RCC 7860 (cell line): ENCODE measurements around the gene HSH2D.
"Not testable (repeated sequence)": the region's sequence is repeated elsewhere in the genome, so short reads cannot be mapped to it uniquely, and the experiment has no call there.

Source experiments
- DNase-seq: peaks from one replicate; pipeline ENCODE4 v3.0.0-alpha.2; 2015; ENCODE audit warnings: low spot score
- FAIRE-seq: peaks from 2 replicates; lab custom pipeline; 2012; peaks lifted over from hg19 to GRCh38; lab: Jason Lieb, UNC

HSH2D gene

GRCh38 chr19:16143399-16144215, at the start of gene HSH2D:
Gene HSH2D, plus strand, starts transcription at chr19:16143685. Its CDS starts 5,066 bp downstream, at chr19:16148751.
- FAIRE-seq, result no peak

GRCh38 chr19:16094360-16095070, 49.0 kb upstream of the HSH2D start:
- DNase-seq, result no peak

More at GRCh38 chr19:16143399-16144215, at the start of gene HSH2D:
- no peak for DNase-seq

GRCh38 chr19:16095071-16095571, 48.4 kb upstream of the HSH2D start:
- DNase-seq (no peak), FAIRE-seq (no peak)

More at GRCh38 chr19:16094360-16095070, 49.0 kb upstream of the HSH2D start:
- no peak for FAIRE-seq

GRCh38 chr19:16096280-16096855, 47.1 kb upstream of the HSH2D start:
- no peak for DNase-seq
- FAIRE-seq, result no peak

- FAIRE-seq, result no peak
- DNase-seq, result no peak
Measured at GRCh38 chr19:16098416-16098768, 45.1 kb upstream of the HSH2D start.

- no peak for FAIRE-seq
Measured at GRCh38 chr19:16098821-16099220, 44.7 kb upstream of the HSH2D start.

GRCh38 chr19:16099314-16099965, 44.0 kb upstream of the HSH2D start:
- DNase-seq, FAIRE-seq: not testable (repeated sequence)

More at GRCh38 chr19:16098821-16099220, 44.7 kb upstream of the HSH2D start:
- DNase-seq, result no peak

GRCh38 chr19:16100524-16100923, 43.0 kb upstream of the HSH2D start:
- FAIRE-seq, result no peak
- no peak for DNase-seq

- DNase-seq, result no peak
- no peak for FAIRE-seq
Measured at GRCh38 chr19:16104722-16105121, 38.8 kb upstream of the HSH2D start.

- FAIRE-seq (peak; percentile 44), DNase-seq (peak; percentile 75)
Measured at GRCh38 chr19:16106121-16106520, 37.4 kb upstream of the HSH2D start.

GRCh38 chr19:16111160-16111908, 32.2 kb upstream of the HSH2D start, which contains the start of gene RAB8A:
Gene RAB8A, plus strand, starts transcription at chr19:16111889. Its CDS starts 13 bp downstream, at chr19:16111902.
- DNase-seq, result peak; percentile 98
- FAIRE-seq, result peak; percentile 61

- FAIRE-seq, result no peak
Measured at GRCh38 chr19:16111909-16112752, 31.4 kb upstream of the HSH2D start.

GRCh38 chr19:16112778-16113177, 30.7 kb upstream of the HSH2D start:
- FAIRE-seq, result no peak

More at GRCh38 chr19:16111909-16112752, 31.4 kb upstream of the HSH2D start:
- no peak for DNase-seq

GRCh38 chr19:16113727-16114126, 29.8 kb upstream of the HSH2D start:
- DNase-seq (no peak), FAIRE-seq (no peak)

More at GRCh38 chr19:16112778-16113177, 30.7 kb upstream of the HSH2D start:
- no peak for DNase-seq

GRCh38 chr19:16115301-16116039, 28.0 kb upstream of the HSH2D start:
- DNase-seq (no peak), FAIRE-seq (no peak)

- FAIRE-seq (no peak), DNase-seq (no peak)
Measured at GRCh38 chr19:16116067-16116466, 27.4 kb upstream of the HSH2D start.

GRCh38 chr19:16117594-16118033, 25.9 kb upstream of the HSH2D start:
- FAIRE-seq (no peak), DNase-seq (no peak)

- DNase-seq, result no peak
- no peak for FAIRE-seq
Measured at GRCh38 chr19:16118489-16119033, 24.9 kb upstream of the HSH2D start.
